ENCODE results near the gene OR51B4. TPM values are rescaled to one million over a fixed set of nuclear protein-coding genes. Genes with fewer than 3 reads are reported as not detected.
"Not testable (repeated sequence)": the region's sequence is repeated elsewhere in the genome, so short reads cannot be mapped to it uniquely, and the experiment has no call there.

Gene OR51B4
- total RNA-seq, 2 donors from 2014 or later, result not detected

GRCh38 chr11:5276697-5277096 is 25.0 kb downstream of the OR51B4 start:
- no peaks in the 10 kb centered on the region for H3K36me3 Mint-ChIP-seq (ENCODE audit: low read depth)
- ATAC-seq, result no peak

GRCh38 chr11:5275369-5276110 is 26.2 kb downstream of the OR51B4 start:
- Mint-ChIP-seq H3K27ac (no peak overlapping the region), H3K4me3 (no peak overlapping the region), H3K4me1 (no peaks in the 10 kb centered on the region), H3K36me3 (ENCODE audit: low read depth) (no peaks in the 10 kb centered on the region), H3K27me3 (peaks cover 5% of the 10 kb centered on the region)
- no peaks in the 10 kb centered on the region for H3K9me3 ChIP-seq (ENCODE audit: control insufficient read depth, low read length, poor library complexity, severe bottlenecking)
- ATAC-seq (no peak), DNase-seq (no peak)

More at GRCh38 chr11:5276697-5277096, 25.0 kb downstream of the OR51B4 start:
- H3K27me3 Mint-ChIP-seq, result peaks cover 5% of the 10 kb centered on the region
- no peaks in the 10 kb centered on the region for H3K4me1 Mint-ChIP-seq
- no peak overlapping the region for H3K4me3 Mint-ChIP-seq
- no peak for DNase-seq
- no peaks in the 10 kb centered on the region for H3K9me3 ChIP-seq (ENCODE audit: control insufficient read depth, low read length, poor library complexity, severe bottlenecking)
- no peak overlapping the region for H3K27ac Mint-ChIP-seq

- no peak for DNase-seq
- Mint-ChIP-seq H3K27ac (no peak overlapping the region), H3K4me3 (no peak overlapping the region), H3K4me1 (no peaks in the 10 kb centered on the region), H3K36me3 (ENCODE audit: low read depth) (no peaks in the 10 kb centered on the region), H3K27me3 (peaks cover 7% of the 10 kb centered on the region)
- ATAC-seq, result no peak
- no peaks in the 10 kb centered on the region for H3K9me3 ChIP-seq (ENCODE audit: control insufficient read depth, low read length, poor library complexity, severe bottlenecking)
Observed at GRCh38 chr11:5274395-5274794, 27.4 kb downstream of the OR51B4 start.

- H3K9me3 ChIP-seq (ENCODE audit: control insufficient read depth, low read length, poor library complexity, severe bottlenecking), result no peaks in the 10 kb centered on the region
- no peaks in the 10 kb centered on the region for H3K4me1 Mint-ChIP-seq
- ATAC-seq (no peak), DNase-seq (no peak)
- no peak overlapping the region for H3K4me3 Mint-ChIP-seq
- peaks cover 7% of the 10 kb centered on the region for H3K27me3 Mint-ChIP-seq
- no peaks in the 10 kb centered on the region for H3K36me3 Mint-ChIP-seq (ENCODE audit: low read depth)
- no peak overlapping the region for H3K27ac Mint-ChIP-seq
Observed at GRCh38 chr11:5272395-5273017, 29.2 kb downstream of the OR51B4 start.

GRCh38 chr11:5269715-5270147 is 32.0 kb downstream of the OR51B4 start, which contains the start of gene HBE1:
Gene HBE1 (minus strand): TSS chr11:5269945. CDS start chr11:5269890, 55 bp downstream.
- H3K4me1 Mint-ChIP-seq, result no peaks in the 10 kb centered on the region
- no peaks in the 10 kb centered on the region for H3K9me3 ChIP-seq (ENCODE audit: control insufficient read depth, low read length, poor library complexity, severe bottlenecking)
- ATAC-seq, result no peak
- peaks cover 7% of the 10 kb centered on the region for H3K27me3 Mint-ChIP-seq
- no peak for DNase-seq
- H3K27ac Mint-ChIP-seq, result no peak within 1 kb of the TSS
- H3K36me3 Mint-ChIP-seq (ENCODE audit: low read depth), result no peaks in the 10 kb centered on the region
- no peak within 1 kb of the TSS for H3K4me3 Mint-ChIP-seq

- Mint-ChIP-seq H3K36me3 (ENCODE audit: low read depth) (no peaks in the 10 kb centered on the region), H3K27ac (no peak overlapping the region), H3K4me1 (no peaks in the 10 kb centered on the region), H3K4me3 (no peak overlapping the region), H3K27me3 (peaks cover 7% of the 10 kb centered on the region)
- no peak for DNase-seq
- no peaks in the 10 kb centered on the region for H3K9me3 ChIP-seq (ENCODE audit: control insufficient read depth, low read length, poor library complexity, severe bottlenecking)
- no peak for ATAC-seq
Observed at GRCh38 chr11:5267033-5267563, 34.6 kb downstream of the OR51B4 start.

- DNase-seq, result no peak
- ATAC-seq, result no peak
- Mint-ChIP-seq H3K4me3 (no peak overlapping the region), H3K27me3 (peaks cover 7% of the 10 kb centered on the region), H3K4me1 (no peaks in the 10 kb centered on the region), H3K36me3 (ENCODE audit: low read depth) (no peaks in the 10 kb centered on the region), H3K27ac (no peak overlapping the region)
- no peaks in the 10 kb centered on the region for H3K9me3 ChIP-seq (ENCODE audit: control insufficient read depth, low read length, poor library complexity, severe bottlenecking)
Observed at GRCh38 chr11:5266609-5267008, 35.1 kb downstream of the OR51B4 start.

GRCh38 chr11:5265832-5266231 is 35.9 kb downstream of the OR51B4 start:
- no peak overlapping the region for H3K27ac Mint-ChIP-seq
- ATAC-seq (no peak), DNase-seq (no peak)
- no peaks in the 10 kb centered on the region for H3K4me1 Mint-ChIP-seq
- H3K9me3 ChIP-seq (ENCODE audit: control insufficient read depth, low read length, poor library complexity, severe bottlenecking), result no peaks in the 10 kb centered on the region
- peaks cover 7% of the 10 kb centered on the region for H3K27me3 Mint-ChIP-seq
- no peaks in the 10 kb centered on the region for H3K36me3 Mint-ChIP-seq (ENCODE audit: low read depth)
- H3K4me3 Mint-ChIP-seq, result no peak overlapping the region

GRCh38 chr11:5258543-5259262 is 43.0 kb downstream of the OR51B4 start:
- DNase-seq, result no peak
- Mint-ChIP-seq H3K4me3 (no peak overlapping the region), H3K27ac (no peak overlapping the region), H3K27me3 (peaks cover 9% of the 10 kb centered on the region), H3K36me3 (ENCODE audit: low read depth) (no peaks in the 10 kb centered on the region), H3K4me1 (no peaks in the 10 kb centered on the region)
- no peak for ATAC-seq
- no peaks in the 10 kb centered on the region for H3K9me3 ChIP-seq (ENCODE audit: control insufficient read depth, low read length, poor library complexity, severe bottlenecking)

GRCh38 chr11:5257296-5257695 is 44.5 kb downstream of the OR51B4 start:
- H3K27ac Mint-ChIP-seq, result no peak overlapping the region
- H3K27me3 Mint-ChIP-seq, result peaks cover 12% of the 10 kb centered on the region
- ATAC-seq, result no peak
- no peaks in the 10 kb centered on the region for H3K4me1 Mint-ChIP-seq
- DNase-seq, result no peak
- no peaks in the 10 kb centered on the region for H3K36me3 Mint-ChIP-seq (ENCODE audit: low read depth)
- no peak overlapping the region for H3K4me3 Mint-ChIP-seq
- H3K9me3 ChIP-seq (ENCODE audit: control insufficient read depth, low read length, poor library complexity, severe bottlenecking), result no peaks in the 10 kb centered on the region

- DNase-seq; H3K4me1 Mint-ChIP-seq; ATAC-seq; H3K9me3 ChIP-seq (ENCODE audit: control insufficient read depth, low read length, poor library complexity, severe bottlenecking); H3K36me3 Mint-ChIP-seq (ENCODE audit: low read depth); H3K27ac Mint-ChIP-seq; H3K4me3 Mint-ChIP-seq: not testable (repeated sequence)
- H3K27me3 Mint-ChIP-seq, result peaks cover 30% of the 10 kb centered on the region
Observed at GRCh38 chr11:5254646-5255413, 46.9 kb downstream of the OR51B4 start, which contains the start of gene HBG2. Gene HBG2 (minus strand): TSS chr11:5254781. CDS start chr11:5254728, 53 bp downstream.

GRCh38 chr11:5254023-5254422 is 47.7 kb downstream of the OR51B4 start:
- not testable (repeated sequence) for H3K27ac Mint-ChIP-seq; ATAC-seq; H3K4me3 Mint-ChIP-seq; DNase-seq; H3K9me3 ChIP-seq (ENCODE audit: control insufficient read depth, low read length, poor library complexity, severe bottlenecking); H3K4me1 Mint-ChIP-seq; H3K36me3 Mint-ChIP-seq (ENCODE audit: low read depth)
- peaks cover 30% of the 10 kb centered on the region for H3K27me3 Mint-ChIP-seq

Data from T-helper 17 cell (primary cell).